SK-N-SH treated with all-trans-retinoic acid at 6 μM for 48 hours (cell line): ENCODE data around the gene KRT71.

Experiments
- ARNTL ChIP-seq: fragments of 450-650 bp; formaldehyde crosslinking; IDR thresholded peaks from 2 replicates; pipeline ENCODE4 v1.5.0; 2020; ENCODE audit warnings: low read depth, mild to moderate bottlenecking, moderate library complexity, borderline replicate concordance
- BACH2 ChIP-seq: fragments of 250-450 bp; sonication (Bioruptor Pico); IDR thresholded peaks from 2 replicates; pipeline ENCODE4 v1.9.0; 2021; ENCODE audit warnings: mild to moderate bottlenecking, borderline replicate concordance
- CSRNP3 ChIP-seq: fragments of 250-450 bp; sonication (Bioruptor Pico); IDR thresholded peaks from 2 replicates; pipeline ENCODE4 v1.5.1; 2021; ENCODE audit warnings: mild to moderate bottlenecking, moderate library complexity
- ESRRG ChIP-seq: fragments of 250-450 bp; sonication (Bioruptor Pico); IDR thresholded peaks from 2 replicates; pipeline ENCODE4 v1.6.1; 2021; ENCODE audit warnings: mild to moderate bottlenecking
- ISL1 ChIP-seq: fragments of 250-450 bp; sonication (Bioruptor Pico); IDR thresholded peaks from 2 replicates; pipeline ENCODE4 v2.1.2; 2022; ENCODE audit warnings: mild to moderate bottlenecking, moderate library complexity
- OSR1 ChIP-seq: fragments of 250-450 bp; sonication (Bioruptor Pico); IDR thresholded peaks from 2 replicates; pipeline ENCODE4 v1.8.0; 2022; ENCODE audit warnings: moderate library complexity, mild to moderate bottlenecking, inconsistent platforms
- PPARA ChIP-seq: fragments of 250-450 bp; sonication (Bioruptor Pico); IDR thresholded peaks from 2 replicates; pipeline ENCODE4 v1.5.0; 2020; ENCODE audit warnings: mild to moderate bottlenecking, borderline replicate concordance
- RARB ChIP-seq: fragments of 250-450 bp; sonication (Bioruptor Pico); IDR thresholded peaks from 2 replicates; pipeline ENCODE4 v1.8.0; 2021; ENCODE audit warnings: mild to moderate bottlenecking, moderate library complexity
- ZC3H10 ChIP-seq: fragments of 250-450 bp; sonication (Bioruptor Pico); IDR thresholded peaks from 2 replicates; pipeline ENCODE4 v1.5.1; 2021; ENCODE audit warnings: mild to moderate bottlenecking, moderate library complexity
- ZFP3 ChIP-seq: fragments of 250-450 bp; sonication (Bioruptor Pico); IDR thresholded peaks from 2 replicates; pipeline ENCODE4 v1.5.0; 2020; ENCODE audit warnings: mild to moderate bottlenecking, moderate library complexity
- ZFP30 ChIP-seq: fragments of 450-650 bp; formaldehyde crosslinking; IDR thresholded peaks from 2 replicates; pipeline ENCODE4 v1.5.0; 2022; ENCODE audit warnings: mild to moderate bottlenecking, moderate library complexity
- ZNF8 ChIP-seq: fragments of 450-650 bp; formaldehyde crosslinking; IDR thresholded peaks from 2 replicates; pipeline ENCODE4 v1.5.0; 2020; ENCODE audit warnings: mild to moderate bottlenecking, moderate library complexity

GRCh38 chr12:52522346-52523011 is 30.5 kb downstream of the KRT71 start:
- TF ChIP-seq ARNTL = no peak
- TF ChIP-seq ESRRG (CRISPR knock-in tag) = no peak
- no peak for TF ChIP-seq RARB (CRISPR knock-in tag)
- no peak for TF ChIP-seq ZNF8 (CRISPR knock-in tag)
- TF ChIP-seq OSR1 (CRISPR knock-in tag) = no peak
- no peak for TF ChIP-seq ZC3H10 (CRISPR knock-in tag)
- TF ChIP-seq ZFP30 (CRISPR knock-in tag) = no peak
- TF ChIP-seq ISL1 (CRISPR knock-in tag) = no peak
- no peak for TF ChIP-seq PPARA (CRISPR knock-in tag)
- no peak for TF ChIP-seq CSRNP3
- no peak for TF ChIP-seq ZFP3 (CRISPR knock-in tag)
- TF ChIP-seq BACH2 (CRISPR knock-in tag) = no peak
